ENCODE measurements around the gene TMEM171.

TMEM171 gene

DNA sequence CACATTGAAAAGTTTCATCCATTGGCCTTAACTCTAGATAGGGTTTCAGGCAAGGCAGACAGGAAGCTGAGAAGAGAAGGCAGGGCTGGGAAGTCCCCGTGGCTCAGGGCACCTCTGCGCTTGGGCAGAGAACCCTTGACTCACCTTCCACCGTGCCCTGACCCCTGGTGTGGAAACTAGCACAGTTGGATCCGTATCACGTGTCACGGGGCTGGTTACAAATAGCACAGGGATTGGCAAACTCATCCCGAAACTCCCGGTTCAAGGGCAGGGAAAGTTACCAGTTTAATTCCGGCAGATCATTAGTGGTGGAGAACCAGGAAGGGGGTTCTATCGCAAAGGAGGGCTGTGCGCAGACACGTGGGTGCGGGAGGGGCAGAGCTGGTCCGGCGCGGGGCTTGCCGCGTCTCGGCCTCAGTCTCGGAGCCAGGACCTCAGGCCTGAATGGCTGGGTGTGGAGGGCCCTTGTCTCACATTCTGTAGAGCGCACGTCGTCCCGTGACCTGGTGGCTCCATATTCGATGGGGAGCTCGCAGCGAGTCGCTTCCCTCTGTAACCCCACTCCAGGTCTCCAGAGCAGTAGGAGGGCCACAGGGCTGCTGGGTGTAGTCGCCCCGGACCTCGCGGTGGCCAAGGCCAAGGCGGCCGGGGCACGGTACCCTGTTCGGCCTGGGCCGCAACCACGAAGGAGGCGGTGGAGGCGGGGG lies 771 bp upstream of the TMEM171 start:
- Histone ChIP-seq H3K36me3 (ENCODE audit: control insufficient read depth in 2 of 2, insufficient read depth in 2 of 2, low read length in 2 of 2) (peaks cover 11 to 15% of the 10 kb centered on the region in 2 donors), H3K9ac (ENCODE audit: low read depth in 1 of 2, low read length in 2 of 2) (peak overlapping the region; percentile 71 to 85), H3K4me3 (ENCODE audit: low read length in 2 of 2) (peak overlapping the region; percentile 80 to 81), H3K4me1 (ENCODE audit: control insufficient read depth in 2 of 2, insufficient read depth in 2 of 2, low read length in 2 of 2) (peaks cover 29 to 60% of the 10 kb centered on the region in 2 donors), H3K27ac (ENCODE audit: low read depth in 2 of 2, low read length in 2 of 2) (peak overlapping the region; percentile 90 to 93), H3K9me3 (ENCODE audit: control insufficient read depth in 2 of 2, low read length in 2 of 2) (no peaks in the 10 kb centered on the region), H3K27me3 (ENCODE audit: control insufficient read depth in 2 of 2, insufficient read depth in 2 of 2, low read length in 2 of 2) (no peaks in the 10 kb centered on the region)

DNA sequence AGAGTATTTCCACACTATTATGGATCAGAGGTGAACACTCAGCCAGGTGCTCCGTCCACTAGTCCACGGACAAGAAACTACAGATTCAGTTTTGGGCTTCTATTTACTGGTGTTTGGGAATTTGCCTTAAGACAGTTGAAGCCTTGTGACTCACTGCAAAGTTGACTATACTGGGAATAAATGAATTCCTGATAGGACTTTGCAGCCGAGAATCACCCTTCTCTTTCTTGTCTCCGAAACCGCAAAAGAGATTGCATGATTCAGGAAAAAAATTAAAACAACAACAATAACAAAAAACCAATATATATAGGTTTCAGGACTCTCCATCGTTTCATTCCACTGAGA lies 716 bp downstream of the TMEM171 start:
- peaks cover 42 to 61% of the 10 kb centered on the region in 2 donors for H3K4me1 ChIP-seq (ENCODE audit: control insufficient read depth in 2 of 2, insufficient read depth in 2 of 2, low read length in 2 of 2)
- H3K4me3 ChIP-seq (ENCODE audit: low read length in 2 of 2): peak overlapping the region; percentile 80 to 81
- no peaks in the 10 kb centered on the region for H3K27me3 ChIP-seq (ENCODE audit: control insufficient read depth in 2 of 2, insufficient read depth in 2 of 2, low read length in 2 of 2)
- peak overlapping the region; percentile 87 to 90 for H3K27ac ChIP-seq (ENCODE audit: low read depth in 2 of 2, low read length in 2 of 2)
- H3K36me3 ChIP-seq (ENCODE audit: control insufficient read depth in 2 of 2, insufficient read depth in 2 of 2, low read length in 2 of 2): peaks cover 18% of the 10 kb centered on the region in 2 donors
- no peaks in the 10 kb centered on the region for H3K9me3 ChIP-seq (ENCODE audit: control insufficient read depth in 2 of 2, low read length in 2 of 2)
- peak overlapping the region; percentile 85 to 88 for H3K9ac ChIP-seq (ENCODE audit: low read depth in 1 of 2, low read length in 2 of 2)

DNA sequence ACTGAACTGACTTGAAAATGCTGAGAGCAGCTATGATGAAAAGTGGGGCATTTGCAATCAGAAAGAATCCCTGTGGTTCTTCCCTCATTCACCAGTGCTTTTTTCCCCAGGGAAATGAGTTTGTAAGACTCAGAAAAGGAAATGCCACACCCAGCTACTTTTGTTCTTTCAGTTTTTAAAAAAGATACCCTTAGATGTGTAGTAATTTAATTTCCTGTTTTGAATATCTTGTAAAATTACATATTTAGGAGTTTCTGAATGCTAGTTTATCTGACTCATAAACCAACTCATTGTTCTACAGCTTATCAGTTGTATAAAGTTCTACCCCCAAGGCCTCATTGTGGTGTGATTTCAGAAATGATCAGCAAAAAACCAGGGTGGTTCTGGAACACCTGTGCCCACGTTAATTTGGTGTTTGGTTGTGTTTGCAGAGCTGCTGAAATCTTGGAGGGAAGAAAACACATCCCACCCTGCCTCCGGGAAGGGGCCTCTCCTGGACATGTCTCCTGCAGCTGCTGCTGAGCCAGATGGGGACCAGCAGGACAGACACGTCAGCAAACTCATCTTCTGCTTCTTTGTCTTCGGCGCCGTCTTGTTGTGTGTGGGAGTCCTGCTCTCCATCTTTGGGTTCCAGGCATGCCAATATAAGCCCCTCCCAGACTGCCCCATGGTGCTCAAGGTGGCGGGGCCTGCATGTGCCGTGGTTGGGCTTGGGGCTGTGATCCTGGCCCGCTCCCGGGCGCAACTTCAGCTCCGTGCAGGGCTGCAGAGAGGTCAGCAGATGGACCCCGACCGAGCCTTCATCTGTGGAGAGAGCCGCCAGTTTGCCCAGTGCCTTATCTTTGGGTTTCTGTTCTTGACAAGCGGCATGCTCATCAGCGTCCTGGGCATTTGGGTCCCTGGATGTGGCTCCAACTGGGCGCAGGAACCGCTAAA lies 2.8 kb downstream of the TMEM171 start:
- Histone ChIP-seq H3K4me3 (ENCODE audit: low read length in 2 of 2) (peak overlapping the region; percentile 47 to 81), H3K27ac (ENCODE audit: low read depth in 2 of 2, low read length in 2 of 2) (peak overlapping the region; percentile 87 to 90)

DNA sequence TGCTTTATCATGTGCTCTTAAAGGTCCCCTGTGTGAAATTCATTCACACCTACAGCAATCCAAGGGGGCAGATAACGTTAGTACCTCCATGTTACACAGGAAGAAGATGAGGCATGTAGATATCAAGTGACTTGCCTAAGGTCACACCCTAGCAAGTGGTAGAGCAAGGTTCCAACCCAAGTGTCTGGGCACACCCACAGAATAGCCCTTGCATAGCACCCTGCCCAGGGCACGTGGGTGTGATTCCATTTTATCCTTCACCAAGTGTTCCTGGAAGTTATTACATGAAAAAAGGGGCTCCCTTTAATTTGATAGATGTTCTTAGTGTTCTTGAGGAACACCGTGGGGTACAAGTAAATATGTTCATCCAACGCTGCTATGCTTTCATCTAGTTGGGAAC lies 4.9 kb downstream of the TMEM171 start:
- H3K9me3 ChIP-seq (ENCODE audit: control insufficient read depth in 2 of 2, low read length in 2 of 2): no peaks in the 10 kb centered on the region
- H3K36me3 ChIP-seq (ENCODE audit: control insufficient read depth in 2 of 2, insufficient read depth in 2 of 2, low read length in 2 of 2): peaks cover 33 to 35% of the 10 kb centered on the region in 2 donors
- no peak overlapping the region for H3K9ac ChIP-seq (ENCODE audit: low read depth in 1 of 2, low read length in 2 of 2)
- H3K4me3 ChIP-seq (ENCODE audit: low read length in 2 of 2): peak overlapping the region in 1 of 2 donors; percentile 31
- H3K27me3 ChIP-seq (ENCODE audit: control insufficient read depth in 2 of 2, insufficient read depth in 2 of 2, low read length in 2 of 2): no peaks in the 10 kb centered on the region
- H3K4me1 ChIP-seq (ENCODE audit: control insufficient read depth in 2 of 2, insufficient read depth in 2 of 2, low read length in 2 of 2): peaks cover 25 to 59% of the 10 kb centered on the region in 2 donors
- peak overlapping the region in 1 of 2 donors; percentile 34 for H3K27ac ChIP-seq (ENCODE audit: low read depth in 2 of 2, low read length in 2 of 2)

More for the DNA sequence above, 2.8 kb downstream of the TMEM171 start:
- Histone ChIP-seq H3K9ac (ENCODE audit: low read depth in 1 of 2, low read length in 2 of 2) (peak overlapping the region in 1 of 2 donors; percentile 88), H3K9me3 (ENCODE audit: control insufficient read depth in 2 of 2, low read length in 2 of 2) (no peaks in the 10 kb centered on the region), H3K27me3 (ENCODE audit: control insufficient read depth in 2 of 2, insufficient read depth in 2 of 2, low read length in 2 of 2) (no peaks in the 10 kb centered on the region), H3K36me3 (ENCODE audit: control insufficient read depth in 2 of 2, insufficient read depth in 2 of 2, low read length in 2 of 2) (peaks cover 23 to 27% of the 10 kb centered on the region in 2 donors), H3K4me1 (ENCODE audit: control insufficient read depth in 2 of 2, insufficient read depth in 2 of 2, low read length in 2 of 2) (peaks cover 41 to 62% of the 10 kb centered on the region in 2 donors)

DNA sequence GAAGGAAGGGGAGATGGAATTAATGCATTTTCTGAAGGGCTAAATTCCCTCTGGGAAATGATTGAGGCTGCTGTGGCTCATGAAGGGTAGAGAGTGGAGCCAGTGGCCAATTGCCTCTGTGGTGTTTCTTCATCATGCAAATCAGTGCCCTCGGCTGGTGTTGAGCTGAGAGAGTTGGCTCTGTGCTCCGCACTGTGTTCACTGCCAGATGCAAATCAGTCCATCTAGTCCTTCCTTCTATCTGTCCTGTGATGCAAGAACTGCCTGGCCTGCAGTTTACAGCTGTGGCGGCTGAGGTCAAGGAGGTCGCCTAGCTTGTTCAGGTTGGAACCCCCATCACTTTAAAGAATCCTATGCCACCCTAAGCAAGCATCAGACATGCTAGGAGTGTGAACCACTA lies 6.0 kb downstream of the TMEM171 start:
- Histone ChIP-seq H3K4me3 (ENCODE audit: low read length in 2 of 2) (no peak overlapping the region), H3K27me3 (ENCODE audit: control insufficient read depth in 2 of 2, insufficient read depth in 2 of 2, low read length in 2 of 2) (no peaks in the 10 kb centered on the region), H3K4me1 (ENCODE audit: control insufficient read depth in 2 of 2, insufficient read depth in 2 of 2, low read length in 2 of 2) (peaks cover 25 to 66% of the 10 kb centered on the region in 2 donors), H3K9me3 (ENCODE audit: control insufficient read depth in 2 of 2, low read length in 2 of 2) (no peaks in the 10 kb centered on the region), H3K27ac (ENCODE audit: low read depth in 2 of 2, low read length in 2 of 2) (peak overlapping the region in 1 of 2 donors; percentile 52), H3K36me3 (ENCODE audit: control insufficient read depth in 2 of 2, insufficient read depth in 2 of 2, low read length in 2 of 2) (peaks cover 35 to 37% of the 10 kb centered on the region in 2 donors), H3K9ac (ENCODE audit: low read depth in 1 of 2, low read length in 2 of 2) (no peak overlapping the region)

DNA sequence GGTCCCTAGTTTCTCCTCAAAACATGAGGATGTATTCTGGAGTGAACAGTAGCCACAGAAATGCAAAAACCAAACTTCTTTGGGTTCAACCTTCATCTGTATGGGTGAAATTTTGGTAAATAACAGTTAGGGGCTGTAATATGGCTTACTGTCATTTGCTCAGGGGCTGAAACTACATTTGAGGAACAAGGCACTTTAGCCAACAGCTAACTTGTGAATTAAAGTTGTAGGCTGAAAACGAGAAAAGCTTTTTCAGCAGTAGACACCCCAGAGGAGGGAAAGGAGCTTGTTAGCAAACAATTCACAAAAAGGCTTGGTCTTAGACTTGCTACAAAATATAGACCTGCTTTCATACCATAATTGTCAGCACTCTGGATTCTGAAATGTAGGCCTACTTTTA lies 6.6 kb downstream of the TMEM171 start:
- H3K4me1 ChIP-seq (ENCODE audit: control insufficient read depth in 2 of 2, insufficient read depth in 2 of 2, low read length in 2 of 2): peaks cover 25 to 70% of the 10 kb centered on the region in 2 donors
- H3K27ac ChIP-seq (ENCODE audit: low read depth in 2 of 2, low read length in 2 of 2): no peak overlapping the region
- H3K9ac ChIP-seq (ENCODE audit: low read depth in 1 of 2, low read length in 2 of 2): no peak overlapping the region
- no peak overlapping the region for H3K4me3 ChIP-seq (ENCODE audit: low read length in 2 of 2)
- H3K27me3 ChIP-seq (ENCODE audit: control insufficient read depth in 2 of 2, insufficient read depth in 2 of 2, low read length in 2 of 2): no peaks in the 10 kb centered on the region
- H3K9me3 ChIP-seq (ENCODE audit: control insufficient read depth in 2 of 2, low read length in 2 of 2): no peaks in the 10 kb centered on the region
- H3K36me3 ChIP-seq (ENCODE audit: control insufficient read depth in 2 of 2, insufficient read depth in 2 of 2, low read length in 2 of 2): peaks cover 40% of the 10 kb centered on the region in 2 donors

DNA sequence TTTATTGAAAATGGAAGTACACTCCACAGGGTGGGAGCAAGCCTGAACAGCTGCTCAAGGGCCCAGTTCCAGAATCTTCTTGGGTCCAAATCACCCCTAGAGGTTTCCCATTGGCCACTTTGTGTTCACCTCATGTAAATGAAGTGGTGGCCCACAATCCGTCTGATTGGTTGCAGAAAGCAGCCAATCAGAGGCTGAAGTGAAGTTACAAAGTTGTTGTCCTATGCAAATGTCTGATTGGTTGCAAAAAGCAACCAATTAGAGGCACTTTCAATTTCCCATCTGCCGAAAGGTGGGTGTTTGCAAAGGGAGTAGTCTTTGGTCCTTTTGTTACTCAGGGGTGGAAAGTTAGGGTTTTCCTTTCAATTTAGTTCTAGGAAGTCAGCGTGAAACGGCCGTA lies 8.8 kb downstream of the TMEM171 start:
- H3K36me3 ChIP-seq (ENCODE audit: control insufficient read depth in 2 of 2, insufficient read depth in 2 of 2, low read length in 2 of 2): peaks cover 30 to 34% of the 10 kb centered on the region in 2 donors
- peaks cover 27 to 70% of the 10 kb centered on the region in 2 donors for H3K4me1 ChIP-seq (ENCODE audit: control insufficient read depth in 2 of 2, insufficient read depth in 2 of 2, low read length in 2 of 2)
- no peaks in the 10 kb centered on the region for H3K27me3 ChIP-seq (ENCODE audit: control insufficient read depth in 2 of 2, insufficient read depth in 2 of 2, low read length in 2 of 2)
- no peak overlapping the region for H3K4me3 ChIP-seq (ENCODE audit: low read length in 2 of 2)
- peak overlapping the region in 1 of 2 donors; percentile 33 for H3K9ac ChIP-seq (ENCODE audit: low read depth in 1 of 2, low read length in 2 of 2)
- H3K9me3 ChIP-seq (ENCODE audit: control insufficient read depth in 2 of 2, low read length in 2 of 2): no peaks in the 10 kb centered on the region
- peak overlapping the region; percentile 58 to 70 for H3K27ac ChIP-seq (ENCODE audit: low read depth in 2 of 2, low read length in 2 of 2)

DNA sequence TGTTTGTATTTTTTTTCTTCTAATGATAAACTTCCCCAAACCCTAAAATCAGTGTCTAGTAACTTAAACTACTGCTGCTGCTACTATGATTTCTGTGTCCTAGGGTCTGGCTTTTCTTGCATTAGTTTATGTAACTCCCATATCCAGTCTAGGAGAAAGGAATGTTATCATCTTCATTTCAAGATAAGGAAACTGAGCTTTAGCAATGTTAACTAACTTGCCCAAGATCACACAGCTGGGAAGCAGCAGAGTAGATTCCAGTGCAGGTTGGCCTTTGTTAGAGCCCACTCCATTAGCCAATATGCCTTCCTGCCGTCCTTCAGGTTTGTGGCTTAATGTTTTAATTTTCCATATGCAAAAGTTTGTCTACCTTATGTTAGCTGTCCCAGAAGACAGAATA lies 10.4 kb downstream of the TMEM171 start:
- no peak overlapping the region for H3K9ac ChIP-seq (ENCODE audit: low read depth in 1 of 2, low read length in 2 of 2)
- peaks cover 22 to 23% of the 10 kb centered on the region in 2 donors for H3K36me3 ChIP-seq (ENCODE audit: control insufficient read depth in 2 of 2, insufficient read depth in 2 of 2, low read length in 2 of 2)
- peaks cover 14 to 60% of the 10 kb centered on the region in 2 donors for H3K4me1 ChIP-seq (ENCODE audit: control insufficient read depth in 2 of 2, insufficient read depth in 2 of 2, low read length in 2 of 2)
- no peak overlapping the region for H3K27ac ChIP-seq (ENCODE audit: low read depth in 2 of 2, low read length in 2 of 2)
- H3K4me3 ChIP-seq (ENCODE audit: low read length in 2 of 2): no peak overlapping the region
- H3K27me3 ChIP-seq (ENCODE audit: control insufficient read depth in 2 of 2, insufficient read depth in 2 of 2, low read length in 2 of 2): no peaks in the 10 kb centered on the region
- no peaks in the 10 kb centered on the region for H3K9me3 ChIP-seq (ENCODE audit: control insufficient read depth in 2 of 2, low read length in 2 of 2)

DNA sequence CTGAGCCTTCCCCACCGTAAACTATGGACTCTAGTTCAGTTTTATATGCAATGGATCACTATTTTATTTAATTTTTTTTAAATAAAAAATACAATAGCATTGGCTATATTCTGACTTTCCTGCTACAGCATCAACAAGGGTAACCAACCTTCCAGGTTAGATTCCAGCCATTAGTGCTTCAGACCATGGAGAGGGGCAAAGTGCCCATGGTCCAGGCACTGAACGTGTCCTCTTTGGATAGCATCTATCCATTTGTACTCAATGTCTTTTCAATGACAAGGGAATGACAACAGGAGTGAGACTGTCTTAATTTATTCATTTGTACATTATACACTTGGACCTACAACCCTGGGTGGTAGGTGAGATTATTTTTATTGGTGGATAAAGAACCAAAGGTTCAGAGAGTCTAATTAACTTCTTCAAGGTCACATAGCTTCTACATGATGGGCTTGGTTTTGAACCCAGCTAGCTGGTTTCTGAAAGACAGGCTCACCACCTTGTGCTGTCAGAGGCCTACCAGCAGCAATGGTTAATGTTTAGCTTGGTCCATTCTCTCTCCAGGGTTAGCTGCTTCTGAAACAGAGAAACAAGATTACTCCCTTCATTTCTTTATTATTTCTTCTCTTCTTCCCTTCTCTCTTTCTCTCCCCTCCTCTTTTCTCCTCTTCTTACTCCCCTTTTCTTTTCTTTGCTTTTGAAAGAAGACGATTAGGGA lies 11.5 kb downstream of the TMEM171 start:
- H3K4me3 ChIP-seq (ENCODE audit: low read length in 2 of 2): no peak overlapping the region
- H3K4me1 ChIP-seq (ENCODE audit: control insufficient read depth in 2 of 2, insufficient read depth in 2 of 2, low read length in 2 of 2): peaks cover 10 to 49% of the 10 kb centered on the region in 2 donors
- H3K27ac ChIP-seq (ENCODE audit: low read depth in 2 of 2, low read length in 2 of 2): peak overlapping the region; percentile 38 to 63
- H3K9ac ChIP-seq (ENCODE audit: low read depth in 1 of 2, low read length in 2 of 2): no peak overlapping the region
- H3K36me3 ChIP-seq (ENCODE audit: control insufficient read depth in 2 of 2, insufficient read depth in 2 of 2, low read length in 2 of 2): peaks cover 17 to 18% of the 10 kb centered on the region in 2 donors
- H3K9me3 ChIP-seq (ENCODE audit: control insufficient read depth in 2 of 2, low read length in 2 of 2): no peaks in the 10 kb centered on the region
- no peaks in the 10 kb centered on the region for H3K27me3 ChIP-seq (ENCODE audit: control insufficient read depth in 2 of 2, insufficient read depth in 2 of 2, low read length in 2 of 2)
